Right lobe of liver (tissue), 4 donors: ENCODE data around the gene SLTM.

Experiments
- POLR2A ChIP-seq: fragments of 450-650 bp; IDR thresholded peaks from one replicate; pipeline ENCODE4 v1.6.1; 2017; ENCODE audit warnings: antibody characterized with exemption, mild to moderate bottlenecking
- TF ChIP-seq, protein P1 (sequence below), 4 donors: fragments of 200-600 bp in 3 of 4; fragments of 450-650 bp in 1 of 4; IDR thresholded peaks; one replicate each; pipeline versions ENCODE4 v1.5.1 to v1.8.0; 2016 to 2022; ENCODE audit warnings: antibody characterized with exemption in 4 of 4, mild to moderate bottlenecking in 2 of 4
- donor health status: DM: no; HTN: no; CAD: no.
- donor health status: DM: no; HTN: no; CAD: no.
- donor health status: DM: no; HTN: yes; CAD: no.

DNA sequence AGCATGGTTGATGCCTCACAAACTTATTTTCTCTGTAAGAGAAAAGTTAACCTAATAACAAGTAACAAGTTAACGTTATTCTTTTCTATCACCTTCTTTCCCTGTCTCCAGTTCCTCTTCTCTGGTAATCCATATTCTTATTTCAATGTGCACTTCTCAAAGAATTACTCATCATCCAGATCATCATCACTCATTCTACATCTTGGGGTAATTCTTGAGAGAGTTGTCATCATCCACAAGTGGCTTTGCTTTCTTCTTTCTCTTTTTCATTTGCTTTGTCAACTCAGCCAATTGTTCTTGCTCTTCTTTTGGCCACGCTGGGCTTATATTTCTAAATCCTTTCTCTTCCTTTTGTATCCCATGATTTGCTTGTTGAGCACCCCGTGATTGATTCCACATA lies 33.2 kb upstream of the SLTM start:
- TF ChIP-seq, protein P1, sequence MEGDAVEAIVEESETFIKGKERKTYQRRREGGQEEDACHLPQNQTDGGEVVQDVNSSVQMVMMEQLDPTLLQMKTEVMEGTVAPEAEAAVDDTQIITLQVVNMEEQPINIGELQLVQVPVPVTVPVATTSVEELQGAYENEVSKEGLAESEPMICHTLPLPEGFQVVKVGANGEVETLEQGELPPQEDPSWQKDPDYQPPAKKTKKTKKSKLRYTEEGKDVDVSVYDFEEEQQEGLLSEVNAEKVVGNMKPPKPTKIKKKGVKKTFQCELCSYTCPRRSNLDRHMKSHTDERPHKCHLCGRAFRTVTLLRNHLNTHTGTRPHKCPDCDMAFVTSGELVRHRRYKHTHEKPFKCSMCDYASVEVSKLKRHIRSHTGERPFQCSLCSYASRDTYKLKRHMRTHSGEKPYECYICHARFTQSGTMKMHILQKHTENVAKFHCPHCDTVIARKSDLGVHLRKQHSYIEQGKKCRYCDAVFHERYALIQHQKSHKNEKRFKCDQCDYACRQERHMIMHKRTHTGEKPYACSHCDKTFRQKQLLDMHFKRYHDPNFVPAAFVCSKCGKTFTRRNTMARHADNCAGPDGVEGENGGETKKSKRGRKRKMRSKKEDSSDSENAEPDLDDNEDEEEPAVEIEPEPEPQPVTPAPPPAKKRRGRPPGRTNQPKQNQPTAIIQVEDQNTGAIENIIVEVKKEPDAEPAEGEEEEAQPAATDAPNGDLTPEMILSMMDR (IDR thresholded peaks at IDR 0.05): no peak
- TF ChIP-seq POLR2A: no peak
